ENCODE measurements around the gene MACROD1. TPM values are rescaled to one million over a fixed set of nuclear protein-coding genes. Genes with fewer than 3 reads are reported as not detected.

MACROD1 gene
- total RNA-seq, 1 experiment from 2014 or later, result 36.9 TPM

DNA sequence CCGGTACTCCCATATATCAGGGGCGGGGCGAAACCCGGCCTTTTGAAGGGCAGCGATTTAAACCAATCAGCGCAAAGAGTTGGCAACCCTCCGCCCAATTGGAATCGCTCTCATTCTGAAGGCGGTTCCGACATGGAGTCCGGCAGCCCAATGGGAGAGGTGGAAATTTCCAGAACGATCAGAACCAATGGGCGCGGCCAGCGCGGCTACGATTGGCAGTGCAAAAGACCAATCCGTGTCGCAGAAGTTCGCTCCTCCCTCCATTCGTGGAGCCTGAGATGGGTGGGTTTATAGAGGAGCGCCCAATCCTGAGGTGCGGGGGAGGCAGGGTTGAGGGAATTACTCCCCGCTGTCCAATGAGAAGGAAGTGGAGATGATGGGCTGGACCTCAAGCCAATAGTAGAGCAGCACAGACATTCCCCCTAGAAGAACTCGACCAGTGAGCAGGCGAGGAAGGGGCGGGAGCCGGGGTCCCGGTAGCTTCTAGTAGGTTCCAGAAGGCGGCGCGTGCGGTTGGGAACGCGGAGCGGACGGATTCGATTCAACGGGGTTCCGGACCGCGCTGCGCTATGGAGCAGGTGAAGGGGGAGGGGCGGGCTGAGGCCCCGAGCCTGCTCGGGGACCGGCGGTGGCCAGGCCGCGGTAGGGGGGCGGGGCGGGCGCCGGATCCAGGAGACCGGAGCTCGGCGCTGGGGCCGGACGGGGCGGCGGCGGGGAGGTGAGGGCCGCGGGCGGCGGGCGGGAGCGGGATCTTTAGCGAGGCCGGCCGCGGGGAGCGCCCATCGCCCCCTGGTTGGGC lies 20.0 kb upstream of the MACROD1 start, which contains the start of gene STIP1 (continued):
- TF ChIP-seq, protein P1, sequence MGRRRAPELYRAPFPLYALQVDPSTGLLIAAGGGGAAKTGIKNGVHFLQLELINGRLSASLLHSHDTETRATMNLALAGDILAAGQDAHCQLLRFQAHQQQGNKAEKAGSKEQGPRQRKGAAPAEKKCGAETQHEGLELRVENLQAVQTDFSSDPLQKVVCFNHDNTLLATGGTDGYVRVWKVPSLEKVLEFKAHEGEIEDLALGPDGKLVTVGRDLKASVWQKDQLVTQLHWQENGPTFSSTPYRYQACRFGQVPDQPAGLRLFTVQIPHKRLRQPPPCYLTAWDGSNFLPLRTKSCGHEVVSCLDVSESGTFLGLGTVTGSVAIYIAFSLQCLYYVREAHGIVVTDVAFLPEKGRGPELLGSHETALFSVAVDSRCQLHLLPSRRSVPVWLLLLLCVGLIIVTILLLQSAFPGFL (CRISPR knock-in tag; IDR thresholded peaks at IDR 0.05; ENCODE audit: borderline replicate concordance), result no peak
- TF ChIP-seq ELF4 (CRISPR knock-in tag; IDR thresholded peaks at IDR 0.05; ENCODE audit: low read depth) (no peak), KAT7 (CRISPR knock-in tag; IDR thresholded peaks at IDR 0.05; ENCODE audit: borderline replicate concordance) (no peak), ZNF396 (CRISPR knock-in tag; IDR thresholded peaks at IDR 0.05; ENCODE audit: borderline replicate concordance) (no peak), CREM (CRISPR knock-in tag; IDR thresholded peaks at IDR 0.05) (no peak; the same call in 1 of the 2 replicates), TEAD1 (CRISPR knock-in tag; IDR thresholded peaks at IDR 0.05) (peak; percentile 90), NR3C1 (CRISPR knock-in tag; conservative IDR thresholded peaks at IDR 0.05; ENCODE audit: low read depth) (no peak), NFE2L1 (CRISPR knock-in tag; IDR thresholded peaks at IDR 0.05) (0 out of 2 replicates have a peak, but pooled peaks have one; percentile 23), SMAD4 (CRISPR knock-in tag; IDR thresholded peaks at IDR 0.05) (no peak), ZNF671 (CRISPR knock-in tag; IDR thresholded peaks at IDR 0.05) (no peak), EMX1 (CRISPR knock-in tag; IDR thresholded peaks at IDR 0.05) (no peak), ZNF423 (CRISPR knock-in tag; IDR thresholded peaks at IDR 0.05) (no peak), ZNF121 (CRISPR knock-in tag; IDR thresholded peaks at IDR 0.05) (no peak), JAZF1 (CRISPR knock-in tag; IDR thresholded peaks at IDR 0.05) (no peak)
- TF ChIP-seq, protein P2, sequence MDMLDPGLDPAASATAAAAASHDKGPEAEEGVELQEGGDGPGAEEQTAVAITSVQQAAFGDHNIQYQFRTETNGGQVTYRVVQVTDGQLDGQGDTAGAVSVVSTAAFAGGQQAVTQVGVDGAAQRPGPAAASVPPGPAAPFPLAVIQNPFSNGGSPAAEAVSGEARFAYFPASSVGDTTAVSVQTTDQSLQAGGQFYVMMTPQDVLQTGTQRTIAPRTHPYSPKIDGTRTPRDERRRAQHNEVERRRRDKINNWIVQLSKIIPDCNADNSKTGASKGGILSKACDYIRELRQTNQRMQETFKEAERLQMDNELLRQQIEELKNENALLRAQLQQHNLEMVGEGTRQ (CRISPR knock-in tag; IDR thresholded peaks at IDR 0.05), result no peak
- TF ChIP-seq, protein P3, sequence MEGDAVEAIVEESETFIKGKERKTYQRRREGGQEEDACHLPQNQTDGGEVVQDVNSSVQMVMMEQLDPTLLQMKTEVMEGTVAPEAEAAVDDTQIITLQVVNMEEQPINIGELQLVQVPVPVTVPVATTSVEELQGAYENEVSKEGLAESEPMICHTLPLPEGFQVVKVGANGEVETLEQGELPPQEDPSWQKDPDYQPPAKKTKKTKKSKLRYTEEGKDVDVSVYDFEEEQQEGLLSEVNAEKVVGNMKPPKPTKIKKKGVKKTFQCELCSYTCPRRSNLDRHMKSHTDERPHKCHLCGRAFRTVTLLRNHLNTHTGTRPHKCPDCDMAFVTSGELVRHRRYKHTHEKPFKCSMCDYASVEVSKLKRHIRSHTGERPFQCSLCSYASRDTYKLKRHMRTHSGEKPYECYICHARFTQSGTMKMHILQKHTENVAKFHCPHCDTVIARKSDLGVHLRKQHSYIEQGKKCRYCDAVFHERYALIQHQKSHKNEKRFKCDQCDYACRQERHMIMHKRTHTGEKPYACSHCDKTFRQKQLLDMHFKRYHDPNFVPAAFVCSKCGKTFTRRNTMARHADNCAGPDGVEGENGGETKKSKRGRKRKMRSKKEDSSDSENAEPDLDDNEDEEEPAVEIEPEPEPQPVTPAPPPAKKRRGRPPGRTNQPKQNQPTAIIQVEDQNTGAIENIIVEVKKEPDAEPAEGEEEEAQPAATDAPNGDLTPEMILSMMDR (IDR thresholded peaks at IDR 0.05), result no peak
- TF ChIP-seq, protein P4, sequence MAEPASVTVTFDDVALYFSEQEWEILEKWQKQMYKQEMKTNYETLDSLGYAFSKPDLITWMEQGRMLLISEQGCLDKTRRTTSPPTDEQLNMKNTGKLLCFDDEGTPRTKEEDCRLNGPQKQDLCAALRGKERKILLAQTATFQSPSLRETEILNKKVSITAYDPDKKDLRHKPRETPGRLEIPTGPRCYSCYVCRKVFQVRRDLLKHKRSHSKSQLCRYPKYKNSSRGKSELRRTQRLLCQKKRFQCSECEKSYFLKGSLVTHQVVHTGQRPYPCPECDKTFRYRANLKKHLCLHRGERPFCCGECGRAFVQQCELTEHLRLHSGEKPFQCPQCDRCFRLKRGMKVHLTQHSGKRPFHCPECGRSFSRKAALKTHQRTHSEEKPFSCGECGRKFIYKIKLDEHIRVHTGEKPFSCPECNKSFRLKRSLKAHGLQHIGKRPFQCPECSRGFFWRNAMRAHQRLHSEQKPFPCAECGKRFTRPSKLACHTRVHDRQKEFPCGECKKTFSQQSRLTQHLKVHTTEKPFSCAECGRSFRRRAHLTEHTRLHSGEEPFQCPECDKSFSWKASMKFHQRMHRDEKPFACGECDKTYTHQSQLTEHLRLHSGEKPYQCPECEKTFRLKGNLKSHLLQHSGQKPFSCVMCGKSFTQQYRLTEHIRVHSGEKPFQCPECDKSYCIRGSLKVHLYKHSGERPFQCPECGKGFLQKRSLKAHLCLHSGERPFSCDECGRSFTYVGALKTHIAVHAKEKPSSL (CRISPR knock-in tag; conservative IDR thresholded peaks at IDR 0.05), result no peak
- TF ChIP-seq, protein P5, sequence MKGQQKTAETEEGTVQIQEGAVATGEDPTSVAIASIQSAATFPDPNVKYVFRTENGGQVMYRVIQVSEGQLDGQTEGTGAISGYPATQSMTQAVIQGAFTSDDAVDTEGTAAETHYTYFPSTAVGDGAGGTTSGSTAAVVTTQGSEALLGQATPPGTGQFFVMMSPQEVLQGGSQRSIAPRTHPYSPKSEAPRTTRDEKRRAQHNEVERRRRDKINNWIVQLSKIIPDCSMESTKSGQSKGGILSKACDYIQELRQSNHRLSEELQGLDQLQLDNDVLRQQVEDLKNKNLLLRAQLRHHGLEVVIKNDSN (CRISPR knock-in tag; IDR thresholded peaks at IDR 0.05), result peak; percentile 33; the same call in 1 of the 2 replicates
- TF ChIP-seq, protein P6, sequence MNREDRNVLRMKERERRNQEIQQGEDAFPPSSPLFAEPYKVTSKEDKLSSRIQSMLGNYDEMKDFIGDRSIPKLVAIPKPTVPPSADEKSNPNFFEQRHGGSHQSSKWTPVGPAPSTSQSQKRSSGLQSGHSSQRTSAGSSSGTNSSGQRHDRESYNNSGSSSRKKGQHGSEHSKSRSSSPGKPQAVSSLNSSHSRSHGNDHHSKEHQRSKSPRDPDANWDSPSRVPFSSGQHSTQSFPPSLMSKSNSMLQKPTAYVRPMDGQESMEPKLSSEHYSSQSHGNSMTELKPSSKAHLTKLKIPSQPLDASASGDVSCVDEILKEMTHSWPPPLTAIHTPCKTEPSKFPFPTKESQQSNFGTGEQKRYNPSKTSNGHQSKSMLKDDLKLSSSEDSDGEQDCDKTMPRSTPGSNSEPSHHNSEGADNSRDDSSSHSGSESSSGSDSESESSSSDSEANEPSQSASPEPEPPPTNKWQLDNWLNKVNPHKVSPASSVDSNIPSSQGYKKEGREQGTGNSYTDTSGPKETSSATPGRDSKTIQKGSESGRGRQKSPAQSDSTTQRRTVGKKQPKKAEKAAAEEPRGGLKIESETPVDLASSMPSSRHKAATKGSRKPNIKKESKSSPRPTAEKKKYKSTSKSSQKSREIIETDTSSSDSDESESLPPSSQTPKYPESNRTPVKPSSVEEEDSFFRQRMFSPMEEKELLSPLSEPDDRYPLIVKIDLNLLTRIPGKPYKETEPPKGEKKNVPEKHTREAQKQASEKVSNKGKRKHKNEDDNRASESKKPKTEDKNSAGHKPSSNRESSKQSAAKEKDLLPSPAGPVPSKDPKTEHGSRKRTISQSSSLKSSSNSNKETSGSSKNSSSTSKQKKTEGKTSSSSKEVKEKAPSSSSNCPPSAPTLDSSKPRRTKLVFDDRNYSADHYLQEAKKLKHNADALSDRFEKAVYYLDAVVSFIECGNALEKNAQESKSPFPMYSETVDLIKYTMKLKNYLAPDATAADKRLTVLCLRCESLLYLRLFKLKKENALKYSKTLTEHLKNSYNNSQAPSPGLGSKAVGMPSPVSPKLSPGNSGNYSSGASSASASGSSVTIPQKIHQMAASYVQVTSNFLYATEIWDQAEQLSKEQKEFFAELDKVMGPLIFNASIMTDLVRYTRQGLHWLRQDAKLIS (CRISPR knock-in tag; IDR thresholded peaks at IDR 0.05; ENCODE audit: borderline replicate concordance), result no peak; the same call in 1 of the 2 replicates
- TF ChIP-seq, protein P7, sequence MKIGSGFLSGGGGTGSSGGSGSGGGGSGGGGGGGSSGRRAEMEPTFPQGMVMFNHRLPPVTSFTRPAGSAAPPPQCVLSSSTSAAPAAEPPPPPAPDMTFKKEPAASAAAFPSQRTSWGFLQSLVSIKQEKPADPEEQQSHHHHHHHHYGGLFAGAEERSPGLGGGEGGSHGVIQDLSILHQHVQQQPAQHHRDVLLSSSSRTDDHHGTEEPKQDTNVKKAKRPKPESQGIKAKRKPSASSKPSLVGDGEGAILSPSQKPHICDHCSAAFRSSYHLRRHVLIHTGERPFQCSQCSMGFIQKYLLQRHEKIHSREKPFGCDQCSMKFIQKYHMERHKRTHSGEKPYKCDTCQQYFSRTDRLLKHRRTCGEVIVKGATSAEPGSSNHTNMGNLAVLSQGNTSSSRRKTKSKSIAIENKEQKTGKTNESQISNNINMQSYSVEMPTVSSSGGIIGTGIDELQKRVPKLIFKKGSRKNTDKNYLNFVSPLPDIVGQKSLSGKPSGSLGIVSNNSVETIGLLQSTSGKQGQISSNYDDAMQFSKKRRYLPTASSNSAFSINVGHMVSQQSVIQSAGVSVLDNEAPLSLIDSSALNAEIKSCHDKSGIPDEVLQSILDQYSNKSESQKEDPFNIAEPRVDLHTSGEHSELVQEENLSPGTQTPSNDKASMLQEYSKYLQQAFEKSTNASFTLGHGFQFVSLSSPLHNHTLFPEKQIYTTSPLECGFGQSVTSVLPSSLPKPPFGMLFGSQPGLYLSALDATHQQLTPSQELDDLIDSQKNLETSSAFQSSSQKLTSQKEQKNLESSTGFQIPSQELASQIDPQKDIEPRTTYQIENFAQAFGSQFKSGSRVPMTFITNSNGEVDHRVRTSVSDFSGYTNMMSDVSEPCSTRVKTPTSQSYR (CRISPR knock-in tag; IDR thresholded peaks at IDR 0.05), result peak; percentile 48; the same call in 1 of the 2 replicates
- TF ChIP-seq, protein P8, sequence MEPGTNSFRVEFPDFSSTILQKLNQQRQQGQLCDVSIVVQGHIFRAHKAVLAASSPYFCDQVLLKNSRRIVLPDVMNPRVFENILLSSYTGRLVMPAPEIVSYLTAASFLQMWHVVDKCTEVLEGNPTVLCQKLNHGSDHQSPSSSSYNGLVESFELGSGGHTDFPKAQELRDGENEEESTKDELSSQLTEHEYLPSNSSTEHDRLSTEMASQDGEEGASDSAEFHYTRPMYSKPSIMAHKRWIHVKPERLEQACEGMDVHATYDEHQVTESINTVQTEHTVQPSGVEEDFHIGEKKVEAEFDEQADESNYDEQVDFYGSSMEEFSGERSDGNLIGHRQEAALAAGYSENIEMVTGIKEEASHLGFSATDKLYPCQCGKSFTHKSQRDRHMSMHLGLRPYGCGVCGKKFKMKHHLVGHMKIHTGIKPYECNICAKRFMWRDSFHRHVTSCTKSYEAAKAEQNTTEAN (CRISPR knock-in tag; IDR thresholded peaks at IDR 0.05), result no peak
- TF ChIP-seq, protein P9, sequence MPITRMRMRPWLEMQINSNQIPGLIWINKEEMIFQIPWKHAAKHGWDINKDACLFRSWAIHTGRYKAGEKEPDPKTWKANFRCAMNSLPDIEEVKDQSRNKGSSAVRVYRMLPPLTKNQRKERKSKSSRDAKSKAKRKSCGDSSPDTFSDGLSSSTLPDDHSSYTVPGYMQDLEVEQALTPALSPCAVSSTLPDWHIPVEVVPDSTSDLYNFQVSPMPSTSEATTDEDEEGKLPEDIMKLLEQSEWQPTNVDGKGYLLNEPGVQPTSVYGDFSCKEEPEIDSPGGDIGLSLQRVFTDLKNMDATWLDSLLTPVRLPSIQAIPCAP (CRISPR knock-in tag; IDR thresholded peaks at IDR 0.05), result 0 out of 2 replicates have a peak, but pooled peaks have one; percentile 24

All from WTC11 (cell line).